Spleen (tissue), 11 donors: ENCODE measurements around the gene ADAMTS14. TPM values are rescaled to one million over a fixed set of nuclear protein-coding genes. Genes with fewer than 3 reads are reported as not detected.
A peak's percentile ranks its signal among the peaks of the same experiment; 100 is the strongest.

ENCODE experiments used
- DNase-seq: peaks from one replicate; pipeline ENCODE4 v3.0.0-alpha.2; 2020
- H3K27ac ChIP-seq, 8 donors: fragments of 200-600 bp; sonication (generic) in 7 of 8; 1 replicate in 4 of 8; 2 replicates in 4 of 8; pipeline versions ENCODE4 v1.5.0 to v1.8.0; 2016 to 2021; ENCODE audit warnings: inconsistent platforms in 4 of 8, mild to moderate bottlenecking in 4 of 8, moderate library complexity in 1 of 8
- H3K27me3 ChIP-seq, 7 donors: fragments of 200-600 bp; sonication (generic) in 6 of 7; replicated peaks in 1 of 7; 1 replicate in 4 of 7; 2 replicates in 3 of 7; pipeline versions ENCODE4 v1.5.0 to v1.8.0; 2016 to 2021; ENCODE audit warnings: inconsistent platforms in 3 of 7, mild to moderate bottlenecking in 1 of 7
- H3K36me3 ChIP-seq, 6 donors: fragments of 200-600 bp; sonication (generic) in 5 of 6; 1 replicate in 4 of 6; 2 replicates in 2 of 6; pipeline versions ENCODE4 v1.5.0 to v1.8.0; 2016 to 2021; ENCODE audit warnings: inconsistent platforms in 2 of 6
- H3K4me1 ChIP-seq, 6 donors: fragments of 200-600 bp; sonication (generic) in 5 of 6; 1 replicate in 3 of 6; 2 replicates in 3 of 6; pipeline versions ENCODE4 v1.5.0 to v1.8.0; 2016 to 2021; ENCODE audit warnings: inconsistent platforms in 3 of 6
- H3K4me3 ChIP-seq, 8 donors: fragments of 200-600 bp; sonication (generic) in 7 of 8; 1 replicate in 4 of 8; 2 replicates in 4 of 8; pipeline versions ENCODE4 v1.5.0 to v1.8.0; 2016 to 2021; ENCODE audit warnings: inconsistent platforms in 4 of 8, mild to moderate bottlenecking in 4 of 8, moderate library complexity in 2 of 8
- H3K9me3 ChIP-seq, 8 donors: fragments of 200-600 bp; sonication (generic) in 7 of 8; 1 replicate in 4 of 8; 2 replicates in 4 of 8; pipeline versions ENCODE4 v1.5.0 to v1.8.0; 2016 to 2021; ENCODE audit warnings: inconsistent platforms in 4 of 8
- POLR2A ChIP-seq, 3 donors: fragments of 450-650 bp; IDR thresholded peaks; one replicate each; pipeline ENCODE4 v1.5.1; 2017; ENCODE audit warnings: antibody characterized with exemption in 3 of 3, mild to moderate bottlenecking in 1 of 3
- POLR2AphosphoS5 ChIP-seq, 3 donors: sonication (generic); formaldehyde crosslinking; IDR thresholded peaks; one replicate each; pipeline ENCODE4 v1.5.1; 2017; ENCODE audit warnings: antibody characterized with exemption in 3 of 3
- WGBS, 5 donors: extraction: QIAGEN DNeasy Blood & Tissue Kit in 3 of 5; methylation state at CpG; one replicate each; pipeline versions ENCODE4 v1.1.5 to v1.1.7; 2013 to 2018; 5-methylcytosine and 5-hydroxymethylcytosine counted together
- intact Hi-C: fragments of 100-400 bp; cut with DNase I; formaldehyde crosslinking; loops from one replicate; pipeline ENCODE4 v1.15.0; 2023; ENCODE audit warnings: low total_unique reads
- polyA plus RNA-seq, 3 donors: library from polyadenylated mRNA; stranded (reverse); fragments of 200-250 nt; gene quantifications; one replicate each; pipeline ENCODE4 v1.2.1, GENCODE V29; 2013
- total RNA-seq, 7 donors: library from RNA; depleted of rRNA in 3 of 7; stranded (reverse); fragments of >200 nt in 3 of 7; fragmentation: NEBNext Ultra II Directional in 4 of 7; extraction: Animal tissue kit (Norgen Biotek cat#: 25700) in 4 of 7; gene quantifications; one replicate each; pipeline versions ENCODE4 v1.1.0 to v1.2.1, GENCODE V29; 2016 to 2021
- TF ChIP-seq, protein P1 (sequence below), 11 experiments: fragments of 200-600 bp in 7 of 11; fragments of 450-650 bp in 4 of 11; sonication (generic) in 4 of 11; IDR thresholded peaks in 8 of 11; conservative IDR thresholded peaks in 3 of 11; 1 replicate in 7 of 11; 2 replicates in 4 of 11; pipeline versions ENCODE4 v1.4.0 to v1.8.0; 2016 to 2021; ENCODE audit warnings: antibody characterized with exemption in 11 of 11, inconsistent platforms in 4 of 11, mild to moderate bottlenecking in 1 of 11
- donor health status: healthy with polysubstance abuse.
- donor health status: DM: no; HTN: no; CAD: no; lungs with moderate emphysema.
- donor health status: DM: no; HTN: no; CAD: no.
- donor health status: Bipolar disorder and iron deficiency.
- donor health status: healthy.
- donor health status: DM: no; HTN: no; CAD: no.
- donor health status: DM: yes; HTN: yes; CAD: no.

ADAMTS14 gene
- total and polyA plus RNA-seq, 10 donors, result 0.09 to 1.2 (median 0.36) TPM

DNA sequence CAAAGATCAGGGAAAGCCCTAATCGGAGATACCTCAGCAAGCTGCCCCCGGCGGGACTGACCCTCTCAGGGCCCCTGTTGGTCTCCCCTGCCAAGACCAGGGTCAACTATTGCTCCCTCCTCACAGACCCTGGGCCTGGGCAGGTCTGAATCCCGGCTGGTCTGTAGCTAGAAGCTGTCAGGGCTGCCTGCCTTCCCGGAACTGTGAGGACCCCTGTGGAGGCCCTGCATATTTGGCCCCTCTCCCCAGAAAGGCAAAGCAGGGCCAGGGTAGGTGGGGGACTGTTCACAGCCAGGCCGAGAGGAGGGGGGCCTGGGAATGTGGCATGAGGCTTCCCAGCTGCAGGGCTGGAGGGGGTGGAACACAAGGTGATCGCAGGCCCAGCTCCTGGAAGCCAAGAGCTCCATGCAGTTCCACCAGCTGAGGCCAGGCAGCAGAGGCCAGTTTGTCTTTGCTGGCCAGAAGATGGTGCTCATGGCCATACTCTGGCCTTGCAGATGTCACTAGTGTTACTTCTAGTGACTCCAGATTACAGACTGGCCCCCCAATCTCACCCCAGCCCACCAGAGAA is 88.8 kb downstream of the ADAMTS14 start:
- WGBS, 5 donors, result 83 to 93% (median 87%) methylated on average over 4 to 7 of the region's 7 CpGs
- intact Hi-C loops, result no loop called here
- no peaks in the 10 kb centered on the region for H3K36me3 ChIP-seq
- peaks cover 0 to 10% (median 6%) of the 10 kb centered on the region in 8 donors for H3K9me3 ChIP-seq
- peak; percentile 67 for DNase-seq
- H3K4me3 ChIP-seq, result no peak overlapping the region
- peaks cover 0 to 13% (median 0%) of the 10 kb centered on the region in 7 donors for H3K27me3 ChIP-seq
- no peak for TF ChIP-seq POLR2AphosphoS5 (IDR thresholded peaks at IDR 0.05)
- TF ChIP-seq POLR2A (IDR thresholded peaks at IDR 0.05), result no peak
- TF ChIP-seq, protein P1, sequence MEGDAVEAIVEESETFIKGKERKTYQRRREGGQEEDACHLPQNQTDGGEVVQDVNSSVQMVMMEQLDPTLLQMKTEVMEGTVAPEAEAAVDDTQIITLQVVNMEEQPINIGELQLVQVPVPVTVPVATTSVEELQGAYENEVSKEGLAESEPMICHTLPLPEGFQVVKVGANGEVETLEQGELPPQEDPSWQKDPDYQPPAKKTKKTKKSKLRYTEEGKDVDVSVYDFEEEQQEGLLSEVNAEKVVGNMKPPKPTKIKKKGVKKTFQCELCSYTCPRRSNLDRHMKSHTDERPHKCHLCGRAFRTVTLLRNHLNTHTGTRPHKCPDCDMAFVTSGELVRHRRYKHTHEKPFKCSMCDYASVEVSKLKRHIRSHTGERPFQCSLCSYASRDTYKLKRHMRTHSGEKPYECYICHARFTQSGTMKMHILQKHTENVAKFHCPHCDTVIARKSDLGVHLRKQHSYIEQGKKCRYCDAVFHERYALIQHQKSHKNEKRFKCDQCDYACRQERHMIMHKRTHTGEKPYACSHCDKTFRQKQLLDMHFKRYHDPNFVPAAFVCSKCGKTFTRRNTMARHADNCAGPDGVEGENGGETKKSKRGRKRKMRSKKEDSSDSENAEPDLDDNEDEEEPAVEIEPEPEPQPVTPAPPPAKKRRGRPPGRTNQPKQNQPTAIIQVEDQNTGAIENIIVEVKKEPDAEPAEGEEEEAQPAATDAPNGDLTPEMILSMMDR (IDR thresholded peaks at IDR 0.05 in 8 of 11, conservative IDR thresholded peaks at IDR 0.05 in 3 of 11), result no peak
- H3K27ac ChIP-seq, result no peak overlapping the region
- H3K4me1 ChIP-seq, result peaks cover 0 to 8% (median 0%) of the 10 kb centered on the region in 6 donors

DNA sequence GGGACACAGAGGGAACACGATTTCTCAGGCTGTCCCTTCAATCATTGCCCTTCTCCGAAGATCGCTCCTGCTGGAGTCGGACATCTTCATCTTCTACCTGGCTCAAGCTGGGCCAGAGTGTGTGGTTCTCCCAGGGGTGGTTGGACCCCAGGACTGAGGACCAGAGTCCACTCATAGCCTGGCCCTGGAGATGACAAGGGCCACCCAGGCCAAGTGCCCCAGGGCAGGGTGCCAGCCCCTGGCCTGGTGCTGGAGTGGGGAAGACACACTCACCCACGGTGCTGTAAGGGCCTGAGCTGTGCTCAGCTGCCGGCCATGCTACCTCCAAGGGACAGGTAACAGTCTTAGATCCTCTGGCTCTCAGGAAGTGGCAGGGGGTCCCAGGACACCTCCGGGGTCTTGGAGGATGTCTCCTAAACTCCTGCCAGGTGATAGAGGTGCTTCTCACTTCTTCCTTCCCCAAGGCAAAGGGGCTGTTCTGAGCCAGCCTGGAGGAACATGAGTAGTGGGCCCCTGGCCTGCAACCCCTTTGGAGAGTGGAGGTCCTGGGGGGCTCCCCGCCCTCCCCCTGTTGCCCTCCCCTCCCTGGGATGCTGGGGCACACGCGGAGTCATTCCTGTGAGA is 89.5 kb downstream of the ADAMTS14 start:
- H3K36me3 ChIP-seq, result no peaks in the 10 kb centered on the region
- peaks cover 0 to 8% (median 0%) of the 10 kb centered on the region in 6 donors for H3K4me1 ChIP-seq
- no peak overlapping the region for H3K27ac ChIP-seq
- TF ChIP-seq POLR2A (IDR thresholded peaks at IDR 0.05), result no peak
- TF ChIP-seq, protein P1 (IDR thresholded peaks at IDR 0.05 in 8 of 11, conservative IDR thresholded peaks at IDR 0.05 in 3 of 11), result no peak
- no peak for TF ChIP-seq POLR2AphosphoS5 (IDR thresholded peaks at IDR 0.05)
- intact Hi-C loops, result no loop called here
- peak; percentile 51 for DNase-seq
- H3K4me3 ChIP-seq, result no peak overlapping the region
- peaks cover 0 to 15% (median 12%) of the 10 kb centered on the region in 8 donors for H3K9me3 ChIP-seq
- peaks cover 0 to 13% (median 0%) of the 10 kb centered on the region in 7 donors for H3K27me3 ChIP-seq
- 67 to 92% (median 77%) methylated on average over 7 to 10 of the region's 10 CpGs for WGBS, 5 donors

DNA sequence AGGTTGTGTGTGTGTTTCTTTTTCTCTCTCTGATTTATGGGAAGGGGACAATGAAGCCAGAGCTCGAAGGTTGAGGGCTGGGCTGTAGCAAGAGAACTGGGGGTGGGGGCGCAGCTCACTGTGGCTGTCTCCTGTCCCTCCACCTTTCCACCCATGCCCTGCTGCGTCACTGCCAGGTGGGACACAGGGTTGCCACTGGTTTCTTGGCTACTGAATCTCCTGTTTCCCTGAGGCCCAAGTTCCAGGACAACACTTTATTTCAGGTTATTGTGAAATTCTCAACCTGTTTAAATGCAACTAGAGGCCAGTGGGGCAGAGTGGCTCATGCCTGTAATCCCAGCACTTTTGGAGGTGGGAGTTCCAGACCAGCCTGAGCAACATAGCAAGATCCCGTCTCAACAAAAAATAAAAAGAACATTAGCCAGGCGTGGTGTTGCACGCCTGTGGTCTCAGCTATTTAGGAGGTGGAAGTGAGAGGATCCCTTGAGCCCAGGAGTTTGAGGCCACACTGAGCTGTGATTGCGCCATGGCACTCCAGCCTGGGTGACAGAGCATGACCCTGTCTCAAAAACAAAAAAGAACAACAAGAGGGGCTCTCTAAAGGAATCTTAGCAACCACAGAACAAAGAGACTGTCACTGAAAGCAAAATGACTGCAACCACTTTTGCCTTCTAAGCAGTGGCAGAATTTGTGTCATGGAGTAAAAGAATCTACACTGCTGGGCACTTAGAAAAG is 90.3 kb downstream of the ADAMTS14 start:
- H3K9me3 ChIP-seq, result peaks cover 0 to 15% (median 12%) of the 10 kb centered on the region in 8 donors
- H3K27ac ChIP-seq, result peak overlapping the region in 1 of 8 donors; percentile 30
- H3K36me3 ChIP-seq, result no peaks in the 10 kb centered on the region
- H3K4me1 ChIP-seq, result peaks cover 0 to 8% (median 0%) of the 10 kb centered on the region in 6 donors
- H3K4me3 ChIP-seq, result no peak overlapping the region
- DNase-seq, result peak; percentile 54
- peaks cover 0 to 13% (median 0%) of the 10 kb centered on the region in 7 donors for H3K27me3 ChIP-seq
- no peak for TF ChIP-seq POLR2A (IDR thresholded peaks at IDR 0.05)
- TF ChIP-seq POLR2AphosphoS5 (IDR thresholded peaks at IDR 0.05), result no peak
- TF ChIP-seq, protein P1 (IDR thresholded peaks at IDR 0.05 in 8 of 11, conservative IDR thresholded peaks at IDR 0.05 in 3 of 11), result no peak
- 60 to 73% (median 67%) methylated on average over 7 of the region's 7 CpGs for WGBS, 5 donors
- intact Hi-C loops, result no loop called here

DNA sequence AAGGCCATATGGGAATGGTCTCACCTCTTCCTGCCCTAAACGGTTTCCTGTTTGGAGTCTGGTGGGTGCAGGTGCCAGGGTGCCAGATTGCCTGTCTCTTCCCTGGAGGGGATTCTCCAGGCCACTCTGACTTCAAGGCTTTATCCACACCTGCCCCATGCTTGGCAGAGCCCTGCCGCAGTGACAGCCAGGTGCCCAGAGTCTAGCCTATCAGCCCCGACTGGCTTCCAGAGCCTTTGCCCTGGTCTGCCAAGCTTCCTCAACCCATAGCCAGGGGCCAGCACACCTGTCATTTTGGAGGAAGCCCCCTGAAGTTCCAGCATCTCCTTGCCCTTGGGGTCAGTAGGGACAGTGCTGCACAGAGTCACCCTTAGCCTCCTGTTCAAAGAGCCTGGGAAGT is 91.3 kb downstream of the ADAMTS14 start:
- WGBS, 5 donors, result 44 to 61% (median 59%) methylated on average over 3 of the region's 3 CpGs
- H3K36me3 ChIP-seq, result no peaks in the 10 kb centered on the region
- peaks cover 0 to 13% (median 0%) of the 10 kb centered on the region in 7 donors for H3K27me3 ChIP-seq
- peaks cover 0 to 15% (median 12%) of the 10 kb centered on the region in 8 donors for H3K9me3 ChIP-seq
- no peak overlapping the region for H3K4me3 ChIP-seq
- TF ChIP-seq, protein P1 (IDR thresholded peaks at IDR 0.05 in 8 of 11, conservative IDR thresholded peaks at IDR 0.05 in 3 of 11), result no peak
- TF ChIP-seq POLR2AphosphoS5 (IDR thresholded peaks at IDR 0.05), result no peak
- no peak for TF ChIP-seq POLR2A (IDR thresholded peaks at IDR 0.05)
- H3K4me1 ChIP-seq, result peaks cover 0 to 8% (median 0%) of the 10 kb centered on the region in 6 donors
- DNase-seq, result peak; percentile 40
- intact Hi-C loops, result no loop called here
- H3K27ac ChIP-seq, result no peak overlapping the region
